Parathyroid adenoma (tissue), 2 donors: Measurements from ENCODE around the gene ALX3.

Source experiments
- H2AFZ ChIP-seq: fragments of 300-600 bp; sonication (generic); one replicate; pipeline ENCODE4 v1.7.0; 2017; ENCODE audit warnings: antibody characterized with exemption, mild to moderate bottlenecking
- H3K27ac ChIP-seq: fragments of 300-600 bp; sonication (generic); one replicate; pipeline ENCODE4 v1.7.0; 2017
- H3K27me3 ChIP-seq: fragments of 300-600 bp; sonication (generic); one replicate; pipeline ENCODE4 v1.7.0; 2017; ENCODE audit warnings: low read length; ENCODE audit not compliant: control insufficient read depth, insufficient read depth
- H3K36me3 ChIP-seq: fragments of 300-600 bp; sonication (generic); one replicate; pipeline ENCODE4 v1.7.0; 2017; ENCODE audit warnings: low read length; ENCODE audit not compliant: control insufficient read depth, insufficient read depth
- H3K4me1 ChIP-seq: fragments of 300-600 bp; sonication (generic); one replicate; pipeline ENCODE4 v1.7.0; 2017; ENCODE audit warnings: control low read depth
- H3K4me2 ChIP-seq: fragments of 300-600 bp; sonication (generic); one replicate; pipeline ENCODE4 v1.7.0; 2017; ENCODE audit warnings: low read length
- H3K4me3 ChIP-seq: fragments of 300-600 bp; sonication (generic); one replicate; pipeline ENCODE4 v1.7.0; 2017; ENCODE audit warnings: low read depth, low read length
- H3K79me2 ChIP-seq: fragments of 300-600 bp; sonication (generic); one replicate; pipeline ENCODE4 v1.7.0; 2017; ENCODE audit warnings: control low read depth
- H3K9ac ChIP-seq: fragments of 300-600 bp; sonication (generic); one replicate; pipeline ENCODE4 v1.7.0; 2017; ENCODE audit warnings: mild to moderate bottlenecking
- H3K9me3 ChIP-seq: fragments of 300-600 bp; sonication (generic); one replicate; pipeline ENCODE4 v1.7.0; 2017; ENCODE audit warnings: low read length; ENCODE audit not compliant: control insufficient read depth
- CTCF ChIP-seq: fragments of 300-600 bp; sonication (generic); IDR thresholded peaks from one replicate; pipeline ENCODE4 v1.7.0; 2017; ENCODE audit warnings: antibody characterized with exemption, mild to moderate bottlenecking
- donor health status: primary hyperparathyroidism.

The ALX3 gene

DNA sequence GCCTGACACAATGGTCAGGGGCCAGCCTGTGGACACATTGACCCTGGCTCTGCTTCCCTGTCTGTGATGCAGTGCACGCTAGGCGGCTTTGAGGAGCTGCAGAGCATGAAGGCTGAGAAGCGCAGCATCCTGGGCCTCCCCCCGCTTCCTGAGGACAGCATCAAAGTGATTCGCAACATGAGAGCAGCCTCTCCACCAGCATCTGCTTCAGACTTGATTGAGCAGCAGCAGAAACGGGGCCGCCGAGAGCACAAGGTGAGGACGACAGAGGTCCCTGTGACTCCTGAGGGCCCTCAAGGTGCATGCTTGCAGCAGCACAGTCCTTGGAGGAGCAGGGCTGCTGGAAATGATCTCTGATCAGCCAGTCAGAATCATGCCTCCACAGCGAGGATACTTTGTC, 27.5 kb downstream of the ALX3 start:
- no peak for TF ChIP-seq CTCF
- Histone ChIP-seq H3K79me2 (no peaks in the 10 kb centered on the region), H3K9me3 (no peaks in the 10 kb centered on the region), H3K9ac (no peak overlapping the region), H3K4me1 (peaks cover 2% of the 10 kb centered on the region), H3K27ac (no peak overlapping the region), H3K4me2 (no peak overlapping the region), H3K36me3 (no peaks in the 10 kb centered on the region), H3K27me3 (no peaks in the 10 kb centered on the region), H2AFZ (no peak overlapping the region), H3K4me3 (no peak overlapping the region)

DNA sequence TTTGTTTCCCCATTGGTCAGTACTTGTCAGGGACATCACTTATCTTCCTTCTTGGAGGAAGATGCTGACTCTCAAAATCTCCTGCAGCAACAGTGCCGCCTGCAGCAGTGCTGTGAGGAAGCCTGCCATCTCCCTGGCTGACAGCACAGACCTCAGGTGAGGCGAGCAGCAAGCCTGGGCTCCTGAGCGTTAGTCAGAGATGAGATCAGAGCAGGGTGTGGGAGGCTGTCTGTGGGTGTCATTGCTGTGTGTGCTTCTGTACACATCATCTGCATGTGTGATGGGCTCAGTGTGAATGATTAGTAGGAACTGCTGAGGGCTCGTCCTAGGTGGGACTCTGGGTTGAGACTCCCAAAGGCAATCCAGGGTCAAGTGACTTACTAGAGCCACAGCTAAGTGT, 29.9 kb downstream of the ALX3 start:
- no peaks in the 10 kb centered on the region for H3K9me3 ChIP-seq
- H3K4me2 ChIP-seq: no peak overlapping the region
- H3K36me3 ChIP-seq: no peaks in the 10 kb centered on the region
- H2AFZ ChIP-seq: no peak overlapping the region
- peaks cover 2% of the 10 kb centered on the region for H3K4me1 ChIP-seq
- no peak overlapping the region for H3K9ac ChIP-seq
- H3K79me2 ChIP-seq: peaks cover 2% of the 10 kb centered on the region
- no peak for TF ChIP-seq CTCF
- no peak overlapping the region for H3K27ac ChIP-seq
- no peak overlapping the region for H3K4me3 ChIP-seq
- no peaks in the 10 kb centered on the region for H3K27me3 ChIP-seq

- peaks cover 2% of the 10 kb centered on the region for H3K4me1 ChIP-seq
- no peak for TF ChIP-seq CTCF
- H3K9ac ChIP-seq: no peak overlapping the region
Measured at GRCh38 chr1:110039641-110040040, 30.8 kb downstream of the ALX3 start.

GRCh38 chr1:110038271-110038670, 32.2 kb downstream of the ALX3 start:
- H3K79me2 ChIP-seq: peaks cover 2% of the 10 kb centered on the region
- H2AFZ ChIP-seq: no peak overlapping the region
- no peak overlapping the region for H3K4me3 ChIP-seq
- H3K27ac ChIP-seq: no peak overlapping the region
- no peaks in the 10 kb centered on the region for H3K36me3 ChIP-seq
- H3K27me3 ChIP-seq: no peaks in the 10 kb centered on the region
- no peak overlapping the region for H3K9ac ChIP-seq
- no peak for TF ChIP-seq CTCF
- no peaks in the 10 kb centered on the region for H3K4me1 ChIP-seq
- peaks cover 4% of the 10 kb centered on the region for H3K9me3 ChIP-seq
- H3K4me2 ChIP-seq: no peak overlapping the region

More at GRCh38 chr1:110039641-110040040, 30.8 kb downstream of the ALX3 start:
- no peak overlapping the region for H2AFZ ChIP-seq
- no peak overlapping the region for H3K27ac ChIP-seq
- H3K4me2 ChIP-seq: no peak overlapping the region
- no peak overlapping the region for H3K4me3 ChIP-seq
- H3K9me3 ChIP-seq: no peaks in the 10 kb centered on the region
- no peaks in the 10 kb centered on the region for H3K27me3 ChIP-seq
- H3K36me3 ChIP-seq: no peaks in the 10 kb centered on the region
- H3K79me2 ChIP-seq: peaks cover 2% of the 10 kb centered on the region

GRCh38 chr1:110035236-110035752, 35.2 kb downstream of the ALX3 start:
- no peak overlapping the region for H3K9ac ChIP-seq
- H3K9me3 ChIP-seq: peaks cover 4% of the 10 kb centered on the region
- no peak for TF ChIP-seq CTCF
- H3K27me3 ChIP-seq: no peaks in the 10 kb centered on the region
- H3K4me3 ChIP-seq: peak overlapping the region; percentile 94
- H3K27ac ChIP-seq: no peak overlapping the region
- H3K4me2 ChIP-seq: peak overlapping the region; percentile 69
- peak overlapping the region; percentile 90 for H2AFZ ChIP-seq
- peaks cover 2% of the 10 kb centered on the region for H3K79me2 ChIP-seq
- H3K36me3 ChIP-seq: no peaks in the 10 kb centered on the region
- peaks cover 3% of the 10 kb centered on the region for H3K4me1 ChIP-seq
